Uterus (tissue), 4 donors: ENCODE results near the gene FAM107A. TPM values are rescaled to one million over a fixed set of nuclear protein-coding genes. Genes with fewer than 3 reads are reported as not detected.
A peak's percentile ranks its signal among the peaks of the same experiment; 100 is the strongest.

Experiments used
- DNase-seq, 2 donors: peaks; one replicate each; pipeline ENCODE4 v3.0.0-alpha.2; 2019 to 2020
- H3K27ac ChIP-seq, 2 donors: fragments of 200-600 bp; sonication (generic); 1 replicate in 1 of 2; 2 replicates in 1 of 2; pipeline ENCODE4 v1.5.1; 2016 to 2018
- H3K27me3 ChIP-seq, 2 donors: fragments of 200-600 bp; sonication (generic); one replicate each; pipeline ENCODE4 v1.5.1; 2018 to 2019; ENCODE audit warnings: control low read depth in 1 of 2
- H3K36me3 ChIP-seq, 2 donors: fragments of 200-600 bp; sonication (generic); one replicate each; pipeline ENCODE4 v1.5.1; 2019; ENCODE audit warnings: control low read depth in 1 of 2
- H3K4me1 ChIP-seq, 2 donors: fragments of 200-600 bp; sonication (generic); one replicate each; pipeline ENCODE4 v1.5.1; 2018 to 2019; ENCODE audit warnings: control low read depth in 1 of 2
- H3K4me3 ChIP-seq, 2 donors: fragments of 200-600 bp; sonication (generic); 1 replicate in 1 of 2; 2 replicates in 1 of 2; pipeline ENCODE4 v1.5.1; 2018 to 2019; ENCODE audit warnings: mild to moderate bottlenecking in 1 of 2
- H3K9me3 ChIP-seq, 2 donors: fragments of 200-600 bp; sonication (generic); one replicate each; pipeline ENCODE4 v1.5.1; 2019; ENCODE audit warnings: control low read depth in 1 of 2
- POLR2A ChIP-seq, 2 donors: fragments of 450-650 bp; IDR thresholded peaks; one replicate each; pipeline ENCODE4 v1.6.1; 2016; ENCODE audit warnings: antibody characterized with exemption in 2 of 2, mild to moderate bottlenecking in 1 of 2, moderate library complexity in 1 of 2
- intact Hi-C: fragments of 100-400 bp; cut with DNase I; formaldehyde crosslinking; loops from one replicate; pipeline ENCODE4 v1.15.1; 2023; ENCODE audit warnings: low total_unique reads
- total RNA-seq, 4 donors: library from RNA; depleted of rRNA in 3 of 4; stranded (reverse); fragments of >200 nt in 3 of 4; gene quantifications; one replicate each; pipeline versions ENCODE4 v1.1.0 to v1.2.4, GENCODE V29; 2014 to 2023
- TF ChIP-seq, protein P1 (sequence below), 4 experiments: fragments of 200-600 bp in 2 of 4; fragments of 450-650 bp in 2 of 4; sonication (generic) in 2 of 4; IDR thresholded peaks; one replicate each; pipeline ENCODE4 v1.5.1; 2016 to 2019; ENCODE audit warnings: antibody characterized with exemption in 4 of 4, mild to moderate bottlenecking in 2 of 4, moderate library complexity in 1 of 4
- donor health status: DM: yes; HTN: yes; CAD: no.

Gene FAM107A
- total RNA-seq, 4 donors from 2014 or later = 16.2 to 140 (median 61.2) TPM

DNA sequence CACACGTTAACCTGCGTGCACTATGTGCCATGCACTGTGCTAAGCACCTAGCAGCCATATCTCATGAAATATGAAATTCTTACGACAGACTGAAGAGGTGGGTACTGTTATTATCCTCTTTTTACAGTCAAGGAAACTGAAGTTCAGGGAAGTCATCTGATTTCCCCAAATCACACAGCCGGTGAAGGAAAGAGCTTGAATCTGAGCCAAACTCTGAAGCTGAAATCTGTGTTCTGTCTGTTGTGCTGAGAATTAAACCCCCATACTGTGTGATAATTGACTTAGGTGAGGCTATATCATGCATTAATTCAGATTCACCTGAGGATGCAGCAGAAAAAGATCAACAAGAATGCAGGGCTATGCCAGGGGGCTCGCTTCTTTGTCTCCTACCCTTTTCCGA is 475 bp downstream of the FAM107A start:
- Histone ChIP-seq H3K4me1 (no peaks in the 10 kb centered on the region), H3K4me3 (peak overlapping the region; percentile 2 to 21), H3K9me3 (no peaks in the 10 kb centered on the region), H3K27me3 (no peaks in the 10 kb centered on the region), H3K36me3 (no peaks in the 10 kb centered on the region), H3K27ac (peak overlapping the region; percentile 71 to 82)
- intact Hi-C loops = no loop called here
- DNase-seq = no peak
- TF ChIP-seq, protein P1, sequence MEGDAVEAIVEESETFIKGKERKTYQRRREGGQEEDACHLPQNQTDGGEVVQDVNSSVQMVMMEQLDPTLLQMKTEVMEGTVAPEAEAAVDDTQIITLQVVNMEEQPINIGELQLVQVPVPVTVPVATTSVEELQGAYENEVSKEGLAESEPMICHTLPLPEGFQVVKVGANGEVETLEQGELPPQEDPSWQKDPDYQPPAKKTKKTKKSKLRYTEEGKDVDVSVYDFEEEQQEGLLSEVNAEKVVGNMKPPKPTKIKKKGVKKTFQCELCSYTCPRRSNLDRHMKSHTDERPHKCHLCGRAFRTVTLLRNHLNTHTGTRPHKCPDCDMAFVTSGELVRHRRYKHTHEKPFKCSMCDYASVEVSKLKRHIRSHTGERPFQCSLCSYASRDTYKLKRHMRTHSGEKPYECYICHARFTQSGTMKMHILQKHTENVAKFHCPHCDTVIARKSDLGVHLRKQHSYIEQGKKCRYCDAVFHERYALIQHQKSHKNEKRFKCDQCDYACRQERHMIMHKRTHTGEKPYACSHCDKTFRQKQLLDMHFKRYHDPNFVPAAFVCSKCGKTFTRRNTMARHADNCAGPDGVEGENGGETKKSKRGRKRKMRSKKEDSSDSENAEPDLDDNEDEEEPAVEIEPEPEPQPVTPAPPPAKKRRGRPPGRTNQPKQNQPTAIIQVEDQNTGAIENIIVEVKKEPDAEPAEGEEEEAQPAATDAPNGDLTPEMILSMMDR (IDR thresholded peaks at IDR 0.05) = no peak
- TF ChIP-seq POLR2A (IDR thresholded peaks at IDR 0.05) = no peak

DNA sequence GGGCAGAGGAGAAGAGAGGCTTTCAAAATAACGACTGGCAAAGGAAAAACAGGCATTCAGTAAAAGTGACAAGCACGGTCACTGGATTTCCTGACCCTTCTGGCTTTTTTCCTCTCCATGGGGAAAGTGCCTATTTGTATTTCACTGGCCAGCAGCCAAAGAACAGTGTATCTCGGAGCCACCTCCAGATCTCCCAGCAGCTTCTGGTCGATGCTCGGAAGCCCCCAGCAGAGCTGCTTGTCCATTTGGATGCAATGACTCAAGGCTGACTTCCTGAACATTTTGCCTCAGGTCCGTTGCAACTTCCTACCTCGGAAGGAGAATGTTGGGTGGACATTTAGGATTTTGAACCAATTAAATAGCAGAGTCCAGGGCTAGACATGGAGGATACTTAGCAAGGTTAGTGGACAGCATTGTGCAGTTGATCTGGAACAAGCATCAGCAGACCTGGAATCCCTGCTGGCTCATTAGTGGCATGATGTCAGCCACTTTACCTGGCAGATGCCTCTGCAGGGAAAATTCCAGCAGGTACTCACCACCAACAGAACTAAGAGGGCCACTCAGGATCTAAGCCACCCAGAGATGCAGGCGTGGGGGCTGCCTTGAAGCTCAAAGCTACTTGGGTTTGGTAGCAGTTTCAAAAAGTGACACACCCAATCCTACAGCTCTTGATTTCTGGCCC is 1.1 kb downstream of the FAM107A start:
- intact Hi-C loops = no loop called here
- H3K4me1 ChIP-seq = no peaks in the 10 kb centered on the region
- no peaks in the 10 kb centered on the region for H3K9me3 ChIP-seq
- no peak for TF ChIP-seq POLR2A (IDR thresholded peaks at IDR 0.05)
- TF ChIP-seq, protein P1 (IDR thresholded peaks at IDR 0.05) = no peak
- no peaks in the 10 kb centered on the region for H3K27me3 ChIP-seq
- H3K4me3 ChIP-seq = peak overlapping the region; percentile 2 to 21
- peak in 1 of 2 donors; percentile 47 for DNase-seq
- peak overlapping the region; percentile 71 to 82 for H3K27ac ChIP-seq
- no peaks in the 10 kb centered on the region for H3K36me3 ChIP-seq

DNA sequence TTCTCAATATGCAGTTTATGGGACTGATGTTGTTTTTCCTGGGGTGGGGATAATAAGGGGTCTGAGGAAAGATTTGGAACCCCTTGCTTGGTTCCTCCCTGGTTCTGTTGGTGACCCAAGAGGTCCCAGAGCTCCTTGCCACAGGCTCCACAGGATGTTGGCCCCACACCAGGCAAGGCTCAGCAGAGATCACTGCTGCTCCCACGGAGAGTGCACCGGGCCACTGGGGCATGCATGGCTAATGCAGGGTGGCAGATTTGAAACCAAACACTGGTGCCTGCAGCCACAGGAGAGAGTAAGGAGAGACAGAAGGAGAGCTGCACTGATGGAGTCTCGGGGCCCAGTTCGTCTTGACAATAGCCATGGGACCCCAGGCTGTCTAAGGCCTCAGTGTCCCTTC is 2.5 kb downstream of the FAM107A start:
- DNase-seq = no peak
- intact Hi-C loops = no loop called here
- no peak overlapping the region for H3K4me3 ChIP-seq
- no peaks in the 10 kb centered on the region for H3K9me3 ChIP-seq
- no peak for TF ChIP-seq POLR2A (IDR thresholded peaks at IDR 0.05)
- TF ChIP-seq, protein P1 (IDR thresholded peaks at IDR 0.05) = no peak
- no peaks in the 10 kb centered on the region for H3K4me1 ChIP-seq
- no peaks in the 10 kb centered on the region for H3K27me3 ChIP-seq
- no peaks in the 10 kb centered on the region for H3K36me3 ChIP-seq
- H3K27ac ChIP-seq = peak overlapping the region in 1 of 2 donors; percentile 82

DNA sequence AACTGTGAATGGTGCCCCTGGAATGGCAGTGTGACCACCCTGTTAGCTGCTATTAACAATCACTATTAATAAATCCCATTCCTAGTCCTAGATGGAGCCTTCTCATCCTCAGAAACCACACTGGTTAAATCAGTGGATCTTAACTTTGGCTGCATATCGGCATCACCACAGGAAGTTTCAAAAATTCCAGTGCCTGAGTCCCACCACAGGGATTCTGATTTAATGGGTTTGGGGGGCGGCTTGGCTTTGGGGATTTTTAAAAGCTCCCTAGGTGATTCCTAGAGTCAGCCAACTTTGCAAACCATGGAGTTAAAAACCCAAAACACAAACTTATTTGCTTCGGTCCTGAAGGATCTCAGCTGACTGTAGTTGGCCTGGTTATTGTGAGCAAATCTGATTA is 3.1 kb downstream of the FAM107A start:
- Histone ChIP-seq H3K27me3 (no peaks in the 10 kb centered on the region), H3K36me3 (no peaks in the 10 kb centered on the region), H3K27ac (peak overlapping the region in 1 of 2 donors; percentile 82), H3K4me1 (no peaks in the 10 kb centered on the region), H3K9me3 (no peaks in the 10 kb centered on the region), H3K4me3 (no peak overlapping the region)
- TF ChIP-seq, protein P1 (IDR thresholded peaks at IDR 0.05) = no peak
- TF ChIP-seq POLR2A (IDR thresholded peaks at IDR 0.05) = no peak
- DNase-seq = no peak
- intact Hi-C loops = no loop called here

DNA sequence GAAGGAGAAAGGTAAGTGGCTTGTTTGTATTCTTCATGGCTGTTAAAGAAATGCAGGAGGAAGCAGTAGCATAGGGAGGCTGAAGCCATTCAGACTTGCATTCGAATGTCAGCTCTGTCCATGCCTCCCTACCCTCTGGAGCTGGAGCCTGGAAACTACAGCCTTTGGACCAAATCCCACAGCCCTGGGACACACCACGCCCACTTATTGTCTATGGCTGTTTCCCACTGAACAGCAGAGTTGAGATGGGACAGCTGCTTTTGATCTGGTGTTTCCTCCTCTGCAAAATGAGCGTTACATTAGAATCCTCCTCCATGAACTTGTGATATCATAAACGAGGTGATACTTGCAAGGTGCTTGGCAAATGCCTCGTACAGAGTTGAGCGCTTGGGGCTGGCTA is 3.6 kb downstream of the FAM107A start:
- DNase-seq = no peak
- TF ChIP-seq, protein P1 (IDR thresholded peaks at IDR 0.05) = no peak
- TF ChIP-seq POLR2A (IDR thresholded peaks at IDR 0.05) = no peak
- Histone ChIP-seq H3K27ac (peak overlapping the region in 1 of 2 donors; percentile 82), H3K4me3 (no peak overlapping the region), H3K9me3 (no peaks in the 10 kb centered on the region), H3K27me3 (no peaks in the 10 kb centered on the region), H3K36me3 (no peaks in the 10 kb centered on the region), H3K4me1 (no peaks in the 10 kb centered on the region)
- intact Hi-C loops = no loop called here
